GM21526 (cell line): ENCODE data around the gene MICALL1.
"Not testable (repeated sequence)": the region's sequence is repeated elsewhere in the genome, so short reads cannot be mapped to it uniquely, and the experiment has no call there.

Experiments
- ATAC-seq: cut with Tn5 transposase; IDR thresholded peaks from one replicate; pipeline ENCODE4 v1.9.1; 2021; ENCODE audit warnings: moderate library complexity; ENCODE audit not compliant: unreplicated experiment, low FRiP score

The MICALL1 gene

GRCh38 chr22:37953437-37954179 is 47.5 kb downstream of the MICALL1 start, which contains the start of the genes C22orf23 and POLR2F:
C22orf23 (minus strand) TSS chr22:37953601; CDS start chr22:37953149, 452 bp downstream.
POLR2F (plus strand) TSS chr22:37953699; CDS start chr22:37953788, 89 bp downstream.
- peak; percentile 83 for ATAC-seq

GRCh38 chr22:37954686-37955085 is 48.6 kb downstream of the MICALL1 start:
- ATAC-seq = no peak

- ATAC-seq = not testable (repeated sequence)
These were observed 49.8 kb downstream of the MICALL1 start for GRCh38 chr22:37955825-37956397.

GRCh38 chr22:37957232-37957631 is 51.1 kb downstream of the MICALL1 start:
- no peak for ATAC-seq

GRCh38 chr22:37959231-37959825 is 53.2 kb downstream of the MICALL1 start:
- no peak for ATAC-seq

GRCh38 chr22:37961062-37961461 is 55.0 kb downstream of the MICALL1 start:
- no peak for ATAC-seq

GRCh38 chr22:37965940-37966664 is 60.0 kb downstream of the MICALL1 start:
- ATAC-seq = no peak

GRCh38 chr22:37967147-37967546 is 61.0 kb downstream of the MICALL1 start:
- ATAC-seq = no peak

- ATAC-seq = no peak
These were observed 61.7 kb downstream of the MICALL1 start for GRCh38 chr22:37967637-37968451.

- no peak for ATAC-seq
These were observed 62.6 kb downstream of the MICALL1 start for GRCh38 chr22:37968452-37969251.

- ATAC-seq = no peak
These were observed 64.8 kb downstream of the MICALL1 start for GRCh38 chr22:37970864-37971263.

GRCh38 chr22:37971475-37972434 is 65.7 kb downstream of the MICALL1 start:
- no peak for ATAC-seq

GRCh38 chr22:37972527-37972926 is 66.4 kb downstream of the MICALL1 start:
- ATAC-seq = no peak

- no peak for ATAC-seq
These were observed 67.4 kb downstream of the MICALL1 start for GRCh38 chr22:37973271-37974170.

GRCh38 chr22:37975153-37975552 is 69.1 kb downstream of the MICALL1 start:
- ATAC-seq = no peak

GRCh38 chr22:37976022-37976421 is 69.9 kb downstream of the MICALL1 start:
- not testable (repeated sequence) for ATAC-seq

GRCh38 chr22:37976547-37976946 is 70.5 kb downstream of the MICALL1 start:
- no peak for ATAC-seq
